GM21528 (cell line): ENCODE results near the gene NRXN3.

ENCODE experiments used
- ATAC-seq: cut with Tn5 transposase; IDR thresholded peaks from one replicate; pipeline ENCODE4 v1.9.1; 2021; ENCODE audit warnings: mild to moderate bottlenecking, moderate library complexity; ENCODE audit not compliant: unreplicated experiment, low FRiP score

The NRXN3 gene

DNA sequence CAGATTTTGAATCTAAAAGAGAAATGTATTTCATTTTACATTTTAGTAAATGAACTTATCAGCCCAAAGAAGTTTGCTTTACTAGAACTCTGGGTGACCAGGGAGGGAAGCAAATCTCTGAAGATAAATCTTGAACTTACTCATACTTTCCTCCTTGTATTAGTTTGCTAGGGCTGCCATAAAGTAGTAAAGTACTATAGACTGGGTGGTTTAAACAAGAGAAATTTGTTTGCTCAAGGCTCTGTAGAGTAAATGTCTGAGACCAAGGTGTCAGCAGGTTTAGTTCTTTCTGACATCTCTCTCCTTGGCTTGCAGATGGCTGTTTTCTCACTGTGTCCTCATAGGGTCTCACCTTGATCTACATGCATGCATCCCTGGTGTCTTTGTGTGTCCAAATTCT is 1115.1 kb downstream of the NRXN3 start:
- ATAC-seq: no peak

DNA sequence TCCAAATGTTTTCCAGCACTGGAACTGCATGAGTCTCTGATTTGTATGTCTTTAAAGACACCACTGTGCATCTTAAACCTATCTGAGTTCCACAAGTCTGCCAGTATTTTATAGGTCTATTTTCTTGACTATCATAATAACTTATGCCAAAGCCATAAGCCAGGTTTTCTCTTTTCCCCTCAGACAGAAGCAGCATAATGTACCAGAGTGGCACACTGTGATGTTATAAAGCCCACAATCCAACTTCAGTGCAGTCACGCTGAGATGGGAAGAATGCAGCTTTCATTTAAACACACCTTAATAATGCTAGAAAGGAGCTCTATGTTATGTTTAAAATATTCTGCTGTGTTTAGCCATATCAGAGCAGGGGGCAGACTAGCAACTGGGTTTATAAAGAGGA is 1117.8 kb downstream of the NRXN3 start:
- ATAC-seq: no peak

DNA sequence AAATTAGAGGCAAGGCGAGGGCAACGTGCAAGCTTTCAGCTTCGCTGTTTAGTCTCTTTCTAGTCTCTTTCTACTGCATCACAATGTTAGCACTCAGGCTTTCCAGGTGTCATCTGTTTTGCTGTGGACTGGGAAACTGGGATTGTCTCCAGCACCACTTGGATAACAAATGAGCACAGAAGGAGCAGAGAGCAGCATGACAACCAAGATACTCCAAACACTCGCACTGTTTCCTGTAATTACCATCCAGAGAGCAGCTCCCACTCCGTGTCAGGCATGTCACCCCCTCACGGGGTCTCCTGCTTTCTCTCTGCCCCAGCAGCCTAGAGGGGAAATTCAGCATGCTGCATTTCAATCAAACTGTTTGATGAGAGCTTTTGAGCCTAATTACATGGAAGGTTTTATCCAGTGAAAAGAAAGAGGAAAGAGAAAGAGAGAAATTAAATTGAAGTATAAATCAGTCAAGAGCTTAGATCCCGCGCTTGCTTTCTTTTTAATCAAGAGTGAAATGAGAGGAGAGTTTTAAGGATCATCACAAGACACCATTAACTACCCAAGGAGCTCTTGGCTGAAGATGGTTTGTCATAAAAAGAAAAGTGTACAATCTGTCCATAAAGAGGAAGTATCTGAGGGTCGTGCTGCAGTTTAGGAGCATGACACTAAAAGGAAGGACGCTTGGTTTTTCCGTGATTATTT is 1123.5 kb downstream of the NRXN3 start:
- no peak for ATAC-seq

DNA sequence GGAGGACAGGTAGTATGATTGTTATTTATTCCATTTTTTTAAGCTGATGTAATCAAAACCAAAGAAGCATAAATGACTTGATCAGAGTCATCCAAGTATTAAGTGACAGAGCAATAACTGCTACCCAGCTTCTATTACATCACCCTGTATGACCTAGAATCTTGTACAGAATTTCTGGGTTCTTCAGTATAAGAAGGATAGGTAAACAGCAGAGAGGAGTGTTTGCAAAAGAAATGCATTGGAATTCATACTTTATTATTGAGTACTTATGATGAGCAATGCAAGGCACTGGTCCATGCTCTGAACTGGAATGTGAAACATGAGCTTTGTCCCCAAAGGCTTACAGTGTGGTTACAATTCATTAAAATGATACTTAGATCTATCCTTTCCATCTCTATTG is 1124.3 kb downstream of the NRXN3 start:
- ATAC-seq: no peak

DNA sequence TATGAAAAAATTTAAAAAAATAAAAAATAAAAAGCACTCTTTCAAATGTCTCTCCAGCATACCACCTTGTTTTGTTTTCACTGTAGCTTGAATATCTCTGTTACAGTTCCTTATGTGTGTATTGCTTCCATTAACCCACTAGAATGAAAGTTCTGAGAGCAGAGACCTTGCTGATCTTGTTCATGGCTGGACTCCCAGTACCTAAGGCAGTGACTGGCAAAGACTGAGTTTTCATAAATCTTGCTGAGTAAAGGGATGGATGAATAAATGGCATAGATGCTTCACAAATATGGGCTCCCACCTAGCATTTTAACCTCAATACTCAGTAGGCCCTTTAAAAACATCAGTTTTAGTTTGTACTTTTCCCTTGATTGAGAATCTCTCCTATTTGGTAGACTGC is 1125.2 kb downstream of the NRXN3 start:
- ATAC-seq: no peak

DNA sequence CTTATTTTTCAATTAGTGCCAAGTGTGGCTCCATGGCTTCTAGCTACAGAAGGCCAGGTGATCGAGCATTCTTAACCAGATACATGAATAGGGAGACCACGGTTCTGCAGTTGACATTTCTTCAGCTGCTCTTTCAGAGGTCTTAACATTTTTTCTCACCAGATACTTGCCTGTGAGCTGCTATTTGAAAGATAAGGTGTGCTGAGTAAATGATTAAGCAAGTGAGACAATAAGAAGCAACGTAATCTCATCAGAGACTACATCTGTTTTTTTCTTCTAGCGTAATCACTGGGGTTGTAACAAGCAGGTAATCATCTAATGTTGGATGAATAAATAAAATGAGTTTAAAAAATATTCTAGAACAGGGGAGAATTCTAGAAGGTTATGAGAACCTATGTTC is 1128.2 kb downstream of the NRXN3 start:
- no peak for ATAC-seq

DNA sequence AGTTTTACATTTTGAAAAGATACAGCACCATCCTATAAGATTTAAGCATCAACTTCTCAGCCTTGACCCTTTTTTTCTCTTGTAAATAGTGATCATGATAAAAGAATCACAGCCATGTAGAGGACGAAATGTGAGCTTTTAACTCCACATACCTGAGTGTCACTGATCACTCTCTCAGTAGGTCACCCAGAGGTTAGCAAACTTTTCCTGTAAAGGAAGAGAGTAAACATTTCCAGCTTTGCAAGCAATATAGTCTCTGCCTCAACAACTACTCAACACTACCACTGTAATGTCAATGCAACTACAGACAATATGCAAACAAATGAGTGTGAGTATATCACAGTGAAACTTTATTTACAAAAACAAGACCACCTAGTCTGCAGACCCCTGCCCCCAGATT is 1129.0 kb downstream of the NRXN3 start:
- no peak for ATAC-seq

DNA sequence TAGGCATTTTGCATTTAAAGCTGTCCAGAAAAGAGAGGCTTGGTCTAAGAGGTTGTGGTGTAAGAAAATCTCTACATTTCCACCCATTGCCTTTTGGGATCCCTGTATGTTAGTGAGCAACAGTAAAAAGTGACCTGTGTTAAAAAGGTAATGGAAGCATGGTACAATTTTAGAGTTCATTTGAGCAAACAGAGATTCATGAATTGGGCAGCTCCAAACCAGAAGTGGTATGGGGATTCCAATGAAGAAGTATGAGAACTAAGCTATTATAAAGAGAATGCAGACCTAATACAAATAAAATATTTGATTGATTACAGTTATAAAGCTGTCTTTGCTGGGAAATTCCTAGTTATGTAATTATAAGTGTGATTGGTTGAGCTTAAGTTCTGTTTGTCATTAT is 1134.1 kb downstream of the NRXN3 start:
- no peak for ATAC-seq

DNA sequence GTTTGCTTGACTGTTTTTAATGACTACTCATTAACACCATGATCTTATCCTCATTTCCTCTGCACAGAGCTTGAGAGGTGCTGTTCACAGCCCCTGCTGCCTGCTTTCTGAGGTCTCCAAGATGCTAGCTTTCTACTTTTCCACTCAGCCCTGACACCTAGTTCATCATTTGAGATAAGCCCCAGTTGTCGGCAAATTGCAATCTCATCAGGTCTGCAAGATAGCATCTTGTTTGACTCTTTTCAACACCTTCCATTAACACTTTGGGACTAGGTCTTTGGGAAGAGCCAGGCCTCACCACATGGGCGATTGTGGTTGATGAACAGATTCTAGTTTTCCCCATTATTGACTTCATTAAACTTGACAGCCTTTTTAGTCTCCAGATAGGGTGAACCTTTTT is 1136.4 kb downstream of the NRXN3 start:
- ATAC-seq: no peak

DNA sequence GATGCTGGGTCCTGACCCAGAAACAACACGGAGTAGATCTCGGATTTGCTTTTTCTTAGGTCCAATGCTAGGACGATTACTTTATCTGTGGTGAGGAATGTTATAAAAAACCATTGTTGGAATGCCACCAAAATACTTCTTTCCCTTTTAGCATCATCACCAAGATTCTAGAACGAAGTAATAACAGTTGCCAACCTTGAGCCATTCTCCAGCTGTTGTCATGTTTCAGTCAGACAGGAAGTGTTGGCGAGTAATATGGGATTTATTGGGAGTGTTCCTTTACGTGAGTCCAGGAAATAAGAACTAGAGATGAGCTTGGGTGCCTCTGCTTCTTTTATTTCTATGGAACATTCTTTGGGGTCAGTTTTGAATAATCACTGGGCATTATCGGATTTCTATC is 1148.2 kb downstream of the NRXN3 start:
- no peak for ATAC-seq

DNA sequence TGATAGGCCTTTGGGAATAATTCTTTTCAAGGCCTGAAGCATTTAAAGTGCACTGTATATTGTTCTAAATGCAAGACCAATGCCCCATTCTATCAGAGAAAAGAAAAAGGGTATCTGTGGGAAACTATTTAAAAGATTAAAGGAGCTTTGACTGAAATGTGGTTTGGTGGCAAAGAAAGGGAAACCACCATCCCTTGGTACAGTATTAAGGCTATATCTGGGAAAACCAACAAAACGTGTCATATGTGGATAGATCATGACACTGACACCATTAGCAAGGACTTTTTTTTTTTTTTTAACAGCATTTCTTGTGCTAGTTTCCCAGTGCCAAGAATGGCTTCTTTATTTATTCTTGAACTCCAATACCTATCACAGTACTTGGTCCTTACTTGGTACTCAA is 1150.4 kb downstream of the NRXN3 start:
- ATAC-seq: no peak

DNA sequence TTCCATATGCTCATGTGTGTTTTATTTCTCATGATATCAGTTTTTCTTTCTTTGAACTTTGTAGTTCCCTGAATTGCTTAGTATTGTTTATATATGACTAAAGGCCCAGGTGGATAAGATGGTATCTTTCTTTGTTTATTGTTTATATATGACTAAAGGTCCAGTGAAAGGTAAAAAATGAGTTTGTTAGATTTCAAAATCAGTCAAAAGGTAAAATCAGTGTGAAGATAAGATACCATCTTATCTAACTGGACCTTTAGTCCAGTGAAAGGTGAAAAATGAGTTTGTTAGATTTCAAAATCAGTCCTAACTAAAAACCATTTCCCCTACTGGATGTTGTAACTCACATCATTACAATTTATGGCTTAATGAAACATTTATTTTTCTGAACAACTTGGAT is 1150.9 kb downstream of the NRXN3 start:
- ATAC-seq: no peak

DNA sequence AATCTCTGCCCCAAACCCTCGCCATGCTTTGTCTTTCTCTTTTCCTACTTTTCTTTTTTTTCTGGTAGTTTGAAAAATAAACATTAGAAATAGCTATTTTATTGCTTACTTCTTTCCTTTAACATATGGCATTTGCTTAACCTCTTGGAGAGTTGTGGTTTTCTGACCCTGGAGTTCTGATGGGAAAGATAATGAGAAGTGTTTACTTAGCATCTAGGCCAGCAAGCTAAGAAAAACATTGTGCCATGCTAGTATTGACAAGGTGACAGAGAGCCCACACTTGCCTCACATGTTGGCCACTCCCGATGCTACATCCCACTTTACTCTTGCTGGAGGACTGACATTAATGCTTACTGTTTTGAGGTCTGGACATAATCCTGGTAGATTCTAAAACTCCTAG is 1154.9 kb downstream of the NRXN3 start:
- ATAC-seq: no peak

DNA sequence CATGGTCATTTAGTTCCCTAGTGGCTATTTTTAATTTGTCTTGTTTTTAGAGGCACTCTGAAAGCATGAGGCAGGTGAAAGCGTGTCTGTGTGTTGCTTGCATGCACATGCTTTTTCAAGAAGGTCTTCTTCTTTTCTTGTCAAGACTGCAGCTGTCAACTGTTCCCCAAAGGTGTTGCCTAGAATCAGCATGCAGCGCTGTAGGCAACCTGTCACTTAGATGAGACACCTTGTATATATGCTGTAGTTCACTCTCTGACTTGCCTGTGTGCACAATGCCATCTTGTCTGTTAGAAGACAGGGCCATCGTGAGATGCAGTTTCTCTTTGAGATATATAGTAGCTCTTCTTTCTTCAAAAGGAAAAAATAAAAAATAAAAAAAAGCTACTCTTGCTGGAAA is 1155.4 kb downstream of the NRXN3 start:
- no peak for ATAC-seq

DNA sequence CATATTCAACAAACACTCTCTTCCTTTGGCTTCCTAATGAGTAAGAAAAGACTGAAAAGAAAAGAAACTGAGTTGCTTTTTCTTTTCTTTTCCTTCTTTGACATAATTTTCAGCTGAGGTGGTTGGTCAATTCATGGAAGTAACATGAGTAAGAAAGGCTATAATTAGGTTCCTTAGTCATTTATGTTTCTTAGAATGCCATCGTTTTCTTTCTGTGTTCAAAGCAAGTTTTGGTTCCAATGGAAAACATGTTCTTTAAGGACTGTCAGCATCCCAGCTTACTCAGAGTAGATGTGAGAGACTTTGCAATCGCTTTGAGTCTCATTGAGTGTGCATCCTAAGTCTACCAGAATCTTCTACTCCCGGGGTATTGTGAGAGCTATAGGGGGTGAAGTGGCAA is 1158.7 kb downstream of the NRXN3 start:
- no peak for ATAC-seq

DNA sequence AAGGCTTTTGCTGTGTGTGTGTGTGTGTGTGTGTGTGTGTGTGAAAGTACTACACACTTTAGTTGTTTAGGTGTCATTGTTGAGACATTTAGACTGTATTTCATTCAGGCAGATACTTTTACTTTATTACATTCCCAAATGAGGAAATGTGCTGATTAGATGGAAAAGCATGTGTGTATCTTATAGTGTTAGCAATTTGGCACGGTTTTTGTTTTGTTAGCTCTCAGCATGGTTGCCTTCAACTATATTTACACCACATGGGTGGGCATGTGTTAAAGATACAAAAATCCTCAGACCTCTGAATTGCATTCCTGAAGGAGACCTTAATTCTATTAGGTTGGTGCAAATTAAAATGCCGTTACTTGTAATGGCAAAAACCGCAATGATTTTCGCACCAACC is 1161.7 kb downstream of the NRXN3 start:
- no peak for ATAC-seq

DNA sequence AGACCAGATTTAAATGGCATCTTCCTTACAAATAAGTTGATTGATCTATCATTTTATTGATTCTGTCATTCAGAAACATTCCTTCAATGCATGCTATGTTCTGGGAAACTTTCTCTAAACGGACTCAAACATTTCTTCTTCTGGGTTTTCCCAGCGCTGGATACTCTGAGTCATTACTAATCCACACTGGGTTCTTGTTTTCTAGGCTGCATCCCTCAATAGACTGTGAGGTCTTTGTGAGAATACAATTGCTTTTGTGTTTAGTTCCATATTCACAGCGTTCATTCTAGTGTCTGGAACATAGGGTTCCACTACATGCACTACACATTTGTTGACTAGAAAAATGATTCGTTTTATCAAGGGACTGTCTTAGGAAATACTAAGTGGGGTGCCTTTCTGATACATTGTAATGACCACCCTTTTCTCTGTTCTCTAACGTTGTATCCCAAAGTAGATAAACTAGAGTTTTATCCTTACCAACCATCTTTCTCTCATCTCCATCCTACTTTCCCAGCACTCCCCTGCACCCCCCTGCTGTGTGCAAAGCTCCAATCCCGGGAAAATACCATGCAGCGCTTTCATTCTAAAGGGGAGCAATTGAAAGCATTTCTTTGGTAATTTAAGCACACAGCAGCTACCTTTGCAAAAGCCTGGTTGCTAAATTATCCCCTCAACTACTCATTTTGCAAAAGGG is 1162.5 kb downstream of the NRXN3 start:
- ATAC-seq: no peak

DNA sequence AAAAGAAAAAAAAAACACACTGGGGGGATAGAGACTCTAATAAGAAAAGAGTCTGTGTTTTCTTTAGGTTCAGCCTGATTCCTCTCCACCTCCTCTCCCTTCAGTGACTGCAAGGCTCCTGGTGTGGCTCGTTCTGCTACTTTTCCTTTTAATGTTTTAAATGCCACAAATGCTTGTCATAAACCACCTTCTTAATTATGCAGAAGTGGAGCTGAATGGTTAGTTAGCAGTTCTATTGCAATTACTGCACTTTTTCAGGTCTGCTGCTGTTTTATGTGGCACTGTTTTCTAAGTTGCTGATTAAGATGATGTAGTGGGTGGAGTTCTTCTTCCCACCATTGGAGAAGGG is 1163.0 kb downstream of the NRXN3 start:
- no peak for ATAC-seq

DNA sequence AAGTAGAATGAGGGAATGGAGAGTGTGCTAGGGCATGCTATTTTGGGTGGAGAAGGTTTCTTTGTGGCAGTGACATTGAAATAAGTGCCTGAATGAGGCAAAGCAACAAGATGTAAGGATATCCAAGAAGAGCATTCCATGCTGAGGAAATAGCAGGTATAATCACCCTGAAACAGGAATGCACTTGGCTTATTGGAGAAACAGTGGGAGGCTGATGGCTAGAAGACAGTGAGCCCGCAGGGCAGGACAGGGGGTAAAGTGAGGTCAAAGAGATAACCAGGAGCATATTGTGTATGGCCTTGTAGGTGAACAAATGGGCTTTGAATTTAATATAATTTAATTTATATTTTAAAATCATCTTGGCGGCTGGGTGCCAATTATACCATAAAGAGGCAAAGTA is 1164.1 kb downstream of the NRXN3 start:
- no peak for ATAC-seq

DNA sequence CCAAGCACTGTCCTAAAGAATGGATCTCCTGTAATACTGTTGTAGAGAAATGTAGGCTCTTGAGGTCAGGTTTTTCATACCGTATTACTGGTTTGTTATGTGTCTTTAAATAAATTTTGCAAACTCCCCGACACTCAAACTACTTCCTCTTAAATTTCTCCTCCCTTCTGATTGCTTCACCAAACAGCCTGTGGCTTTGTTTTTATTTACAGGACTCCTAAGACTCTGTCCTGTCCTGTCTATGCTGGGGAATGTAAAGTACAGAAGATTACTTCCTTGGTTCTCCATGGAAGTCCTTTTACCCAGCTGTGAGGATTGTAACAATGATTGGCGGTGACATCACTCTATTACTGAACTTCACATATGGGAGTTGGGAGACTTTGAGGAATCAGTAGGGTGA is 1167.6 kb downstream of the NRXN3 start:
- no peak for ATAC-seq

DNA sequence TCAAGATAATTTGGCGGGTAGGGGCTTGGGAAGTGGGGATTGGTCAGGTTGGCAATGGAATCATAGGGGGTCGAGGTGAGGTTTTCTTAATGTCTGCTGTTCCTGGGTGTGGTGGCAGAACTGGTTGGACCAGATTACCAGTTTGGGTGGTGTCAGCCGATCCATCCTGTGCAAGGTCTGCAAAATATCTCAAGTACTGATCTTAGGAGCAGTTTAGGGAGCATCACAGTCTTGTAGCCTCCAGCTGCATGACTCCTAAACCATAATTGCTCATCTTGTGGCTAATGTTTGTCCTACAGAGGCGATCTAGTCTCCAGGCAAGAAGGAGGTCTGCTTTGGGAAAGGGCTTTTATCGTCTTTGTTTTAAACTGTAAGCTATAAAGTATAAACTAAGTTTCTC is 1172.8 kb downstream of the NRXN3 start:
- no peak for ATAC-seq

DNA sequence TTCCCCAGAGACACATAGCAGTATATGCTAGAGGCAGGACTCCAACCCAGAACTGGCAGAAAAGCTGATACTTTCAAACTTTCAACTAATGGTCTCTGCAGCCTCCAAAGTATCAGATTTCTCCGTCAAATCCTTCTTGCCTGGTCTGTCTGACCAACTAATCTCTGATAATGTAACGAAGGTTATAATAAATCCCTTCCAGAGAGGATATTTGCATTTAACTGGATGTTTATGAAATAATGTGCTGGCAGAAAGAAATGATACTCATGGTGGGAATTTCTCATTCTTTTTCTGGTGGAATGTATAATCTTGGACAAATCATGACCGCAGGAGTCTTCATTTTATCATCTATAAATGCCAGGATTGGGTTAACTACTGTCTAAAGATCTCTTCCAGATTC is 1180.8 kb downstream of the NRXN3 start:
- no peak for ATAC-seq
